Measurements from ENCODE around the gene C16orf90.

The C16orf90 gene

GRCh38 chr16:3520841-3521240, 25.6 kb upstream of the C16orf90 start:
- H3K9me3 ChIP-seq (ENCODE audit: control insufficient read depth, low read length) = no peaks in the 10 kb centered on the region
- H3K9ac ChIP-seq = no peak overlapping the region
- TF ChIP-seq CTCF (IDR thresholded peaks at IDR 0.05) = no peak
- no peak overlapping the region for H3K4me3 ChIP-seq (ENCODE audit: low read depth, low read length)
- no peaks in the 10 kb centered on the region for H3K27me3 ChIP-seq (ENCODE audit: control insufficient read depth, insufficient read depth, low read length)
- H3K4me2 ChIP-seq (ENCODE audit: low read length) = no peak overlapping the region
- no peak overlapping the region for H2AFZ ChIP-seq
- H3K4me1 ChIP-seq = no peaks in the 10 kb centered on the region
- no peak overlapping the region for H3K27ac ChIP-seq
- H3K79me2 ChIP-seq = peaks cover 5% of the 10 kb centered on the region
- no peaks in the 10 kb centered on the region for H3K36me3 ChIP-seq (ENCODE audit: control insufficient read depth, insufficient read depth, low read length)

GRCh38 chr16:3520413-3520812, 25.1 kb upstream of the C16orf90 start:
- H3K27ac ChIP-seq = no peak overlapping the region

GRCh38 chr16:3519581-3519980, 24.3 kb upstream of the C16orf90 start:
- Histone ChIP-seq H3K9me3 (ENCODE audit: control insufficient read depth, low read length) (no peaks in the 10 kb centered on the region), H3K79me2 (peaks cover 5% of the 10 kb centered on the region), H3K4me2 (ENCODE audit: low read length) (no peak overlapping the region), H3K27ac (no peak overlapping the region), H3K27me3 (ENCODE audit: control insufficient read depth, insufficient read depth, low read length) (no peaks in the 10 kb centered on the region), H3K4me1 (no peaks in the 10 kb centered on the region), H2AFZ (no peak overlapping the region), H3K36me3 (ENCODE audit: control insufficient read depth, insufficient read depth, low read length) (no peaks in the 10 kb centered on the region), H3K9ac (no peak overlapping the region), H3K4me3 (ENCODE audit: low read depth, low read length) (no peak overlapping the region)
- TF ChIP-seq CTCF (IDR thresholded peaks at IDR 0.05) = no peak

More at GRCh38 chr16:3520413-3520812, 25.1 kb upstream of the C16orf90 start:
- TF ChIP-seq CTCF (IDR thresholded peaks at IDR 0.05) = no peak
- H3K79me2 ChIP-seq = peaks cover 5% of the 10 kb centered on the region
- no peak overlapping the region for H3K4me2 ChIP-seq (ENCODE audit: low read length)
- no peak overlapping the region for H3K9ac ChIP-seq
- no peaks in the 10 kb centered on the region for H3K4me1 ChIP-seq
- no peaks in the 10 kb centered on the region for H3K9me3 ChIP-seq (ENCODE audit: control insufficient read depth, low read length)
- H3K36me3 ChIP-seq (ENCODE audit: control insufficient read depth, insufficient read depth, low read length) = no peaks in the 10 kb centered on the region
- H3K4me3 ChIP-seq (ENCODE audit: low read depth, low read length) = no peak overlapping the region
- no peaks in the 10 kb centered on the region for H3K27me3 ChIP-seq (ENCODE audit: control insufficient read depth, insufficient read depth, low read length)
- H2AFZ ChIP-seq = no peak overlapping the region

GRCh38 chr16:3518986-3519348, 23.7 kb upstream of the C16orf90 start:
- Histone ChIP-seq H3K4me3 (ENCODE audit: low read depth, low read length) (no peak overlapping the region), H3K9me3 (ENCODE audit: control insufficient read depth, low read length) (no peaks in the 10 kb centered on the region), H3K4me1 (no peaks in the 10 kb centered on the region), H3K27ac (no peak overlapping the region), H3K79me2 (peaks cover 5% of the 10 kb centered on the region), H3K4me2 (ENCODE audit: low read length) (no peak overlapping the region), H2AFZ (no peak overlapping the region), H3K36me3 (ENCODE audit: control insufficient read depth, insufficient read depth, low read length) (no peaks in the 10 kb centered on the region), H3K27me3 (ENCODE audit: control insufficient read depth, insufficient read depth, low read length) (no peaks in the 10 kb centered on the region), H3K9ac (no peak overlapping the region)
- no peak for TF ChIP-seq CTCF (IDR thresholded peaks at IDR 0.05)

- Histone ChIP-seq H3K4me3 (ENCODE audit: low read depth, low read length) (no peak overlapping the region), H3K4me2 (ENCODE audit: low read length) (no peak overlapping the region), H3K27ac (no peak overlapping the region), H3K27me3 (ENCODE audit: control insufficient read depth, insufficient read depth, low read length) (no peaks in the 10 kb centered on the region), H3K4me1 (no peaks in the 10 kb centered on the region), H2AFZ (no peak overlapping the region), H3K9ac (no peak overlapping the region), H3K79me2 (peaks cover 5% of the 10 kb centered on the region), H3K36me3 (ENCODE audit: control insufficient read depth, insufficient read depth, low read length) (no peaks in the 10 kb centered on the region), H3K9me3 (ENCODE audit: control insufficient read depth, low read length) (no peaks in the 10 kb centered on the region)
- TF ChIP-seq CTCF (IDR thresholded peaks at IDR 0.05) = no peak
Observed at GRCh38 chr16:3518292-3518985, 23.1 kb upstream of the C16orf90 start.

All from parathyroid adenoma (tissue), 2 donors.